Thyroid gland (tissue), 4 donors: ENCODE results near the gene EEF1AKMT3. TPM values are rescaled to one million over a fixed set of nuclear protein-coding genes. Genes with fewer than 3 reads are reported as not detected.

Source experiments
- DNase-seq, 2 donors: peaks; one replicate each; pipeline ENCODE4 v3.0.0-alpha.2; 2019
- H3K27ac ChIP-seq, 3 donors: fragments of 200-600 bp; sonication (generic); 1 replicate in 2 of 3; 2 replicates in 1 of 3; pipeline ENCODE4 v1.5.1; 2016 to 2019; ENCODE audit warnings: mild to moderate bottlenecking in 1 of 3, moderate library complexity in 1 of 3
- H3K27me3 ChIP-seq: fragments of 200-600 bp; sonication (generic); one replicate; pipeline ENCODE4 v1.5.1; 2019
- H3K36me3 ChIP-seq, 2 donors: fragments of 200-600 bp; sonication (generic); one replicate each; pipeline ENCODE4 v1.5.1; 2016 to 2019
- H3K4me1 ChIP-seq, 2 donors: fragments of 200-600 bp; sonication (generic); one replicate each; pipeline ENCODE4 v1.5.1; 2017 to 2019
- H3K4me3 ChIP-seq, 3 donors: fragments of 200-600 bp; sonication (generic); replicated peaks in 1 of 3; 1 replicate in 2 of 3; 2 replicates in 1 of 3; pipeline ENCODE4 v1.5.1; 2016; ENCODE audit warnings: mild to moderate bottlenecking in 1 of 3
- H3K9me3 ChIP-seq: fragments of 200-600 bp; sonication (generic); one replicate; pipeline ENCODE4 v1.5.1; 2017
- POLR2A ChIP-seq, 2 donors: fragments of 450-650 bp; IDR thresholded peaks; one replicate each; pipeline ENCODE4 v1.6.1; 2017; ENCODE audit warnings: antibody characterized with exemption in 2 of 2, mild to moderate bottlenecking in 2 of 2, moderate library complexity in 1 of 2
- WGBS, 2 donors: methylation state at CpG; one replicate each; pipeline ENCODE4 v1.1.5; 2017; 5-methylcytosine and 5-hydroxymethylcytosine counted together
- intact Hi-C: fragments of 100-400 bp; cut with DNase I; formaldehyde crosslinking; loops from one replicate; pipeline ENCODE4 v1.15.1; 2023
- total RNA-seq, 4 donors: library from RNA; depleted of rRNA; stranded (reverse); fragments of >200 nt; gene quantifications; one replicate each; pipeline ENCODE4 v1.2.3, GENCODE V29; 2016
- TF ChIP-seq, protein P1 (sequence below), 6 experiments: fragments of 200-600 bp in 3 of 6; fragments of 450-650 bp in 3 of 6; sonication (generic) in 3 of 6; IDR thresholded peaks; one replicate each; pipeline ENCODE4 v1.5.1; 2016 to 2019; ENCODE audit warnings: antibody characterized with exemption in 6 of 6, mild to moderate bottlenecking in 2 of 6, inconsistent platforms in 1 of 6, moderate library complexity in 1 of 6

The EEF1AKMT3 gene
- total RNA-seq, 4 donors from 2014 or later, result 12.1 to 20.4 (median 16.5) TPM

DNA sequence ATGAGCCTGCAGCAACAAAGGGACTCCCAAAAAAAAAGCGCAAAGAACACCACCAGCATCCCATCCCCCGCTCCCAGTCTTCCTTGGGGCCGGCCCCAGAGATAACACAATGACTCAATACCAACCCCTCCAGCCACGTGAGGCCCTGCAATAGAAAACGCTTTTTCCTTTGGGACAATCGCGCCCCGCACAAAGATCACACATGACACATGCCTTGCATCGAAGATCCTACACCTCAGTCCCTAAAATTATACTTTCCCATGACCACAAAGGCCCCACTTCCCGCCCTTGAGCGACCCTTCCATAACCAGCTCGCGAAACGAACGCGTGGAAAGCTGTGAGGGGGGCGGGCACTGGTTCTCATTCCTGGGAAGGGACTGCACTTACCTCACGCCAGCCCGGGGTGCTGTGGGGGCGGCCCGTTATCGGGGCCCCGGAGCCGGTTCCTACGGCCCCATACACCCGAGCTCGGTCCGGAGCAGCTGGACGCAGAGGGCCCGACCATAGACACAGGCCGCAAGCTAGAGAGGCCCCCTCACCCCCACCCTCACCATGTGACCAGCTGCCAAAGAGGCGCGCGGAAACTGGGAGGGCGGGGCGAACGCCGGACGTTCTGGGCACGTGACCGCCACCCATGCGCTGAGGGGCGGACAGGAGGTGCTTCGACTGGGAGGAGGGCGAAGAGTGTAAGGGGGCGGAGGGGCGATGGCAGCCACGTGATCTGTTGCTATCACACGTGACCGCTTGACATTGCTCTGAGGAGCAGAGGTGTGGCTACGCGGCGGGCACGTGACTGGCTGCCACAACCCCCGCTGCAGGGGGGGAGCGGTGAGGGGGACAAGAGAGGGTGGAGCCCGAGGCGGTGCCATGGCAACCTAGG is 20.4 kb upstream of the EEF1AKMT3 start, which contains the start of gene CDK4:
Gene CDK4, minus strand, starts transcription at position 523 of the 880 bp plus-strand sequence. CDS start 593 bp downstream, outside the sequence.
- Histone ChIP-seq H3K27me3 (no peaks in the 10 kb centered on the region), H3K4me1 (peaks cover 22 to 39% of the 10 kb centered on the region in 2 donors), H3K9me3 (no peaks in the 10 kb centered on the region), H3K4me3 (peak within 1 kb of the TSS; percentile 2 to 71 (median 68)), H3K36me3 (peaks cover 21 to 25% of the 10 kb centered on the region in 2 donors), H3K27ac (peak within 1 kb of the TSS; percentile 63 to 84 (median 84))
- 0% methylated on average over 41 to 44 of the region's 58 CpGs for WGBS, 2 donors
- intact Hi-C loops, result no loop called here
- peak; percentile 31 to 85 for TF ChIP-seq POLR2A (IDR thresholded peaks at IDR 0.05)
- TF ChIP-seq, protein P1, sequence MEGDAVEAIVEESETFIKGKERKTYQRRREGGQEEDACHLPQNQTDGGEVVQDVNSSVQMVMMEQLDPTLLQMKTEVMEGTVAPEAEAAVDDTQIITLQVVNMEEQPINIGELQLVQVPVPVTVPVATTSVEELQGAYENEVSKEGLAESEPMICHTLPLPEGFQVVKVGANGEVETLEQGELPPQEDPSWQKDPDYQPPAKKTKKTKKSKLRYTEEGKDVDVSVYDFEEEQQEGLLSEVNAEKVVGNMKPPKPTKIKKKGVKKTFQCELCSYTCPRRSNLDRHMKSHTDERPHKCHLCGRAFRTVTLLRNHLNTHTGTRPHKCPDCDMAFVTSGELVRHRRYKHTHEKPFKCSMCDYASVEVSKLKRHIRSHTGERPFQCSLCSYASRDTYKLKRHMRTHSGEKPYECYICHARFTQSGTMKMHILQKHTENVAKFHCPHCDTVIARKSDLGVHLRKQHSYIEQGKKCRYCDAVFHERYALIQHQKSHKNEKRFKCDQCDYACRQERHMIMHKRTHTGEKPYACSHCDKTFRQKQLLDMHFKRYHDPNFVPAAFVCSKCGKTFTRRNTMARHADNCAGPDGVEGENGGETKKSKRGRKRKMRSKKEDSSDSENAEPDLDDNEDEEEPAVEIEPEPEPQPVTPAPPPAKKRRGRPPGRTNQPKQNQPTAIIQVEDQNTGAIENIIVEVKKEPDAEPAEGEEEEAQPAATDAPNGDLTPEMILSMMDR (IDR thresholded peaks at IDR 0.05), result peak in 1 of 6 experiments; percentile 21
- DNase-seq, result peak; percentile 100

DNA sequence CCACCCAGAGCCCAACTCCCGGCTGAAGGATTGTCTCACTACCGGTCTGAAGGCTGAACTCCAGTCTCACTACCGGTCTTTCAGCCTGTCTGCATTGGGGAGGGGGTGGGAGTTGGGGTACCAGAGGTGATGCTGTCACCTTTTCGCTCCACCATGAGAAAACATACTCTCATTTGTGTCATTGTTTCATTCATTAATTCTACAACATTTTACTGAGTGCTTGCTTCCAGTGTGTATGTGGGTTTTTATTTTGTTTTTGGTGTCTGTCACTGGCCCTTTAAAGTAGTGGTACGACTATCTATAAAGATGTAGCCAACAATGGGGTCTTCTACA is 19.8 kb upstream of the EEF1AKMT3 start:
- no peaks in the 10 kb centered on the region for H3K27me3 ChIP-seq
- WGBS, 2 donors, result 3 to 4% methylated on average over 4 to 5 of the region's 5 CpGs
- H3K27ac ChIP-seq, result peak overlapping the region; percentile 3 to 37 (median 32)
- H3K4me3 ChIP-seq, result no peak overlapping the region
- DNase-seq, result no peak
- H3K36me3 ChIP-seq, result peaks cover 14 to 19% of the 10 kb centered on the region in 2 donors
- intact Hi-C loops, result no loop called here
- no peaks in the 10 kb centered on the region for H3K9me3 ChIP-seq
- peaks cover 22 to 39% of the 10 kb centered on the region in 2 donors for H3K4me1 ChIP-seq
- TF ChIP-seq POLR2A (IDR thresholded peaks at IDR 0.05), result no peak
- TF ChIP-seq, protein P1 (IDR thresholded peaks at IDR 0.05), result no peak

DNA sequence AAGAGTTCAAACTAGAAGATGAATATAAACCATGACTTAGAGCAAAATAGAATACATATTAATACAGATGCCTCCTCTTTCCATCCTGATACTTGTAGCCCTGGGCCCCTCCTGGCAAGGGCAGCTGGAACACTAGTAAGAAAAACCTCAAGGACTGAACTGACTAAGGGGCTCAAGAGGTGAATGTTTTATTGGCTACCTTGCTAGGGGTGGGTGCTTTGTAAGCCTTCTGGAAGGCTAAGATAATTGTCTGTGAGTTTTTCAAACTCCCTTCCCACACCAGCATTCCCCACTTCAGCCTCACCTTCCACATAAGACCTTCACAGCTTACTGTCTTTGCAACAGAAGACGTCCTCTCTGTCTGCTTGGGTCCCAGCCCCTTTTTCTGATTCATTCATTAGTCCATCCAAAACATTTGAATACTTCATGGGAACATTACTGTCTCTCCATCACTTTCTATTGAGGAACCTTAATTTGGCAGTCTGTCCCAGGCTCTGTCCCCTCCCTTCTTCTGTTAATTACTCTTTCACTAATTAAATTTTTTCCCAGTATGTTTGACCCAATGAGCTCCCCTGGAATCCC is 18.6 kb upstream of the EEF1AKMT3 start:
- peak overlapping the region in 2 of 3 donors; percentile 17 to 74 for H3K27ac ChIP-seq
- peak overlapping the region in 1 of 3 donors; percentile 79 for H3K4me3 ChIP-seq
- peaks cover 10 to 15% of the 10 kb centered on the region in 2 donors for H3K36me3 ChIP-seq
- H3K9me3 ChIP-seq, result no peaks in the 10 kb centered on the region
- H3K4me1 ChIP-seq, result peaks cover 22 to 39% of the 10 kb centered on the region in 2 donors
- WGBS, 2 donors, result 40 to 46% methylated on average over 1 of the region's 1 CpG
- TF ChIP-seq, protein P1 (IDR thresholded peaks at IDR 0.05), result no peak
- TF ChIP-seq POLR2A (IDR thresholded peaks at IDR 0.05), result no peak
- intact Hi-C loops, result no loop called here
- no peaks in the 10 kb centered on the region for H3K27me3 ChIP-seq
- DNase-seq, result no peak

DNA sequence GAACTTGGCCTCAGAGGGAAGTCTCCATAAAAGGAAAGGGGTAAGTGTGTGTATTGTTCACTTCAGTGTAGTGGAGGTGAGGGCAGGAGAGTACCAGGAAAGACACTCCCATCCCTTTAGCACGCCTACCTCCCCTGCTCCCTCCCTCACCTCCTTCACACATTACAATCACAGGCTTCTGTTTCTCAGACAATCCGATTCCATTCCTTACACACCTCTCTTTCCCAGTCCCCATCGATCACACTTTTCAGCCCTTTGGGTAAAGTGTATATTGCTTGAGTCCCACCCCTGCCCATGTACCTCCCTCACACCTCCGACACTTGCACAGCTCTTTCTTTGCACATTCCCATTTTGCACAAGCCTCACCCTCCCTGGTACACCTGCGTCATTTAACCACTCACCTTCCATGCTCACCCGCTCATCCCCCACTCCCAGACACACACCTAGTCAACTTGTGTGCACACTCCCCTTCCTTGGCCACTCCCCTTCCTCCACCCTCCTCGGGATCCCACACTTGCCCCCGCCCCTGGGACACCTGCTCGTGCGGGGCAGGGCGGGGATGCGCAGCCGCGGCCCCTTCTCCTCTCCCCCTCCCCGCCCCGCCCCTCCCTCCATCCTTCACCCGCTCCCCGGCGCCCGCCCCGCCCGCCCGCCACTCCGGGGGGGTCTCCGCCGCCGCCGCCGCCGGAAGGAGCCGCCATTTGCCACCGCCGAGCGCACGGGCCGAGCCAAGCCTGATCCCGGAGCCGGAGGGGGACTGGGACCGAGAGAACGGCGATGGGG is 17.8 kb upstream of the EEF1AKMT3 start, which contains the start of gene MARCHF9:
Gene MARCHF9, plus strand, starts transcription at position 693 of the 783 bp plus-strand sequence. CDS start 426 bp downstream, outside the sequence.
- Histone ChIP-seq H3K9me3 (no peaks in the 10 kb centered on the region), H3K4me3 (peak within 1 kb of the TSS; percentile 19 to 79 (median 22)), H3K27me3 (no peaks in the 10 kb centered on the region), H3K36me3 (peaks cover 10 to 11% of the 10 kb centered on the region in 2 donors), H3K4me1 (peaks cover 22 to 39% of the 10 kb centered on the region in 2 donors), H3K27ac (peak within 1 kb of the TSS; percentile 35 to 74 (median 46))
- intact Hi-C loops, result no loop called here
- TF ChIP-seq POLR2A (IDR thresholded peaks at IDR 0.05), result peak in 1 of 2 donors; percentile 35
- TF ChIP-seq, protein P1 (IDR thresholded peaks at IDR 0.05), result no peak
- peak; percentile 87 to 91 for DNase-seq
- WGBS, 2 donors, result 3 to 4% methylated on average over 17 to 20 of the region's 41 CpGs
